Stimulated activated CD8-positive, alpha-beta memory T cell treated with anti-CD3 and anti-CD28 coated beads, Interleukin-12 subunit alpha, Interleukin-12 subunit beta, amount 100 ng/mL, for 24 hours (primary cell): ENCODE data around the gene PEX5.

Source experiments
- DNase-seq: peaks from one replicate; pipeline ENCODE4 v3.0.0-alpha.2; 2020; ENCODE audit errors: extremely low read depth

The PEX5 gene

GRCh38 chr12:7189398-7190267 lies at the start of gene PEX5:
Gene PEX5, plus strand, starts transcription at chr12:7189686. Its CDS starts 692 bp downstream, at chr12:7190378.
- DNase-seq, result peak; percentile 68

- DNase-seq, result no peak
These were observed 48.0 kb upstream of the PEX5 start for GRCh38 chr12:7141351-7142005.

DNA sequence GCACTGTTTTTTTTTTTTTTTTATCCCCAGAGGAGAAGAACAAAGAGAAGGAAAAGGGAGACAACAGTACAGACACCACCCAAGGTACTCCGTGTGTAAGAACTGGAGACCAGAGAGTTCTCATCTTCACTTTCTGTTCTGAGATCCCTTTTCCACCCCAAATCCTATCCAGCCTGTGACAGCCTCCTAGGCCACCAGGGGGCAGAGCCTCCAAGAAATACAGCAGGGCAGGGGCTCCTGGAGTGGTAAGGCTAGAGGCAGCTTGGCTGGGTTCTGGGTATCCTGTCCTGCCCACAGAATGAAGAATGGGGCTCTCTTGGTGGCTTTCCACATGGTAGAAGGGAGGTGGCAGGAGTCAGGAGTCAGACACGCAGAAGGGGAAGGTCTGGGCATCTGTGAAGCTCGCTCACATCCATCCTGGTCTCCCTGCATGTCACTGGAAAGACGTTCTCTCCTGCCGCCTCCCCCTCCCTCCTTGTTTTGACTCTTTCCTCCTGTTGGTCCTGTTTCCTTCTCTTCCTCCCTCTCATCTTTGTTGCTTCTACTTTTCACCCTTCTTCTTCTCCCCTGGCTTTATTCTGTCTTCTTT lies 47.3 kb upstream of the PEX5 start:
- DNase-seq, result peak; percentile 22

DNA sequence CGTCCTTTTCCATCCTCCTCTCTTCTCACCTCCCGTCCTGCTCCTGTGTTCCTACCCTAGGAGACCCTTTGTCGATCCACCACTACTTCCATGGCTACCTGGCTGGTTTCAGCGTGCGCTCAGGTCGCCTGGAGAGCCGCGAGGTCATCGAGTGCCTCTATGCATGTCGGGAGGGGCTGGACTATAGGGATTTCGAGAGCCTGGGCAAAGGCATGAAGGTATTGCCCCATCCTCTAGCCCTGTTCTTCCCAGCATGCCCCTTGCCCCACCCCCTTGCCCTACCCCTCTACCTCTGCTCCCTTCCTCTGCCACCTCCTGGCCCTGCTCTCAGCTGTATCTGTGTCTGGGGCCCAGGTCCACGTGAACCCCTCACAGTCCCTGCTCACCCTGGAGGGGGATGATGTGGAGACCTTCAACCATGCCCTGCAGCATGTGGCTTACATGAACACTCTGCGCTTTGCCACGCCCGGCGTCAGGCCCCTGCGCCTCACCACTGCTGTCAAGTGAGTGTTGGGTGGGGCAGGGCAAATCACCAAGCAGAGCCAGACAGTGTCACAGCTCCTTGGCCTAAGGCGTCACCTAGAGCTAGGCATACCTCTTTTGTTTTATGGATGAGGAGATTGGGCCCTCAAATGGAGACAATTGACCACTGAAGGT lies 46.5 kb upstream of the PEX5 start:
- DNase-seq, result no peak

DNA sequence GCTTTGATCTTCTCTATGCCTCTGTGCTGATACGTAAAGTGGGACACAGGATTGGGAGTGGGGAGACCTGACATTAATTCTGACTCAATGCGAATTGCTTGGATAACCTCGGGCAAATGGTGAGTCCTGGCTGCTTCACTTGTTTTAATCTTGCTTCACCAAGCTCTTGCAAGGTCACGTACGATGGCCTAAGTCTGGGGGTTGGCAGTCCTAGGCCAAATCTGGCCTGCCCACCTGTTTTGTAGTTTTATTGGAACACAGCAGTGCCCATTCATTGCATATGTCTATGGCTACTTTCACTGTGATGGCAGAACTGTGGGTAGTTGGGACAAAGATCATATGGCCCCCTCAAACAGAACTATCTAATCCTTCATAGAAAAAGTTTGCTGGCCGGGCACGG lies 45.9 kb upstream of the PEX5 start:
- no peak for DNase-seq

DNA sequence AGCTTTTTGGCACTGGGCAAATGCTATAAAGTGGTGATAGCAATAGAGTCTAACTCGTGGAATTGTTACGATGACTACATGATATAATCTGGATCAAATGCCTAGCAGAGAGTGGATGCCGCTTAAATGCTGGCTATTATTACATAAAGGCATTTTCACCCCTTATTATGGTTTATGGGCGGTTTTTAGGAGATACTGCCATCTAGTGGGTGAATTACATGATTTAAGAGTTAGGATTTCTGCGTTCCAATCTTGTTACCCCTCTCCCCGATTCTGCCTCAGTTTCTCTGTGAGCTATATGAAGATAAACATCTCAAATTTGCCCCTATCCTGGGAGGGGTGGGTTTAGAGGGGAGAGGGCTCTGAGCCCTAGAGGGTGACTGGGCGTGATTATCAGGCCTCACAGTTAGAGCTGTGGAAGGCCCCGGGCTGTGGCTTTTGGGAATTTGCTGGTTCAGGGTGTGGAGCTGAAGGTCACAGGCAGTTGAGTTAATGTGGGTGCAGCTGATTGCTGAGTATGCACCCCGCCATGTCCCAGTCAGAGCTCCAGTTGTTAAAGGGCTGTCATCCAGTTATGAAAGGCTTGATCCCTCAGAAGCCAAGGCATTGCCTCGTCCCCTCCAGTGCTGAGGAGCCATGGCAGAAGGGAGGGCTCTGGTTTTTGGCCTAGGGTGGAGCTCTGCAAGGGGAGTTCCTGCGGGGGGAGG lies 44.9 kb upstream of the PEX5 start:
- no peak for DNase-seq

DNA sequence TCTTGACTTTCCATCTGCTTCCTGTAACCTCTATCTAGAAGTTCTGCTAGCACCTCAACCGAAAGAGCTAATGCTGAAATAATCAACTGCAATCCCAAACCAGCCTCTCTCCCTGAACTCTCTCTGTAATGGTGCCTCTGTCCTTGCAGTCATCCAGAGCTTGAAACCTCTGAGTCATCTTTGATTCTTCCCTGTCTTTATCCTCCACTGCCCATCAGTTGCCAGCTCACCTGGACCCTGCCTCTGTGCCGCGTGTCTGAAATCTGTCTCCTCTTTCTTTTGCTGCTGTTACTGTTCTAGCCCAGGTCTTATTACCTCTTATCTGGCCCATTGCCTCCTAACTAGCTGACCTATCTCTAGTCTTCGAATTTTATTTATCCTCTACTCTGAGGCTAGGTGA lies 43.8 kb upstream of the PEX5 start:
- DNase-seq, result no peak

GRCh38 chr12:7146228-7146627 lies 43.3 kb upstream of the PEX5 start:
- DNase-seq, result no peak

DNA sequence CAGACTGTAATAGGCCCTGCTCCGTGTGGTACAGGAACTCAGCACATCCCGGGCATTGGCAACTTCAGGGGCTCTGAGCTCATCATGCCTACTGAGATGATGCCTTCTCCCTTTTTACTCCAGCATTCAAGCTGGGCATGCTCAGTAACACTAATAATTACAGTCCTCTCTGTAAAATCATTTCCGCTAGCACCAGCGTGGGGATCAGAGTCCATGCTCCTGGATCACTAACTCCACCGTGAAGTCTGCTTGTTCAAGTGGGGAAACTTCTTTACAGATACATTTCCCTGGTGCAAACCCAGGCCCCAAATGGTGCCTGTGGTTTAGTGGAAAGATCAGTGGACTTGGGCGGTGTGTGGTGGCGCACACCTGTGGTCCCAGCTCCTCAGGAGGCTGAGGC lies 42.6 kb upstream of the PEX5 start:
- no peak for DNase-seq

DNA sequence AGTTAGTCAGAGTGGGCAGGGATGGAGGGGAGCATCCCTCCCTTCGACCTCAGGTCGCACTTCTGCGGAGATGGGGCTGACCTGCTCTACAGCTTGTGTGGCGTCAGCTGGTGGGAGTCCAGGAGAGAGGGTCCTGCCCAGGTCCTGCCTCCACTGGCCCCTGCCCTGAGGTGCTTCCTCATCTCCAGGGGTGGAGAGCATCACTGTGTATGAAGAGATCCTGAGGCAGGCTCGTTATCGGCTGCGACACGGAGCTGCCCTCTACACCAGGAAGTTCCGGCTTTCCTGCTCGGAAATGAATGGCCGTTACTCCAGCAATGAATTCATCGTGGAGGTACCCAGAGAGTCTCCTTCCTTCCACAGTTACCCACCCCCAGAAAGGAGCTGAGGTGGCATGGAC lies 39.1 kb upstream of the PEX5 start:
- DNase-seq, result no peak

DNA sequence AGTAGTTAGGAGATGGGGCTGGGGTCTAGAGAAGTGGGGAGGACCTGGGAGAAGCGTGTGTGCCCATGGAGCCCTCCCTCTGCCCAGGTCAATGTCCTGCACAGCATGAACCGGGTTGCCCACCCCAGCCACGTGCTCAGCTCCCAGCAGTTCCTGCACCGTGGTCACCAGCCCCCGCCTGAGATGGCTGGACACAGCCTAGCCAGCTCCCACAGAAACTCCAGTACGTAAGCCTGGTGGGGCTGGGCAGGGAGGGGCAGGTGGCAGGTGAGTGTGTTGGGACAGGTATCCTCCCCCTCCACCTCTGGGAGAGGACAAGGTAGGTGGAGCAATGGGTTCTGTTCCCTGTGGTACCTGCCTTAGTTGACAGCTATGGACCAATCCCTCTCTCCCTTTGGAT lies 38.6 kb upstream of the PEX5 start:
- DNase-seq, result no peak

DNA sequence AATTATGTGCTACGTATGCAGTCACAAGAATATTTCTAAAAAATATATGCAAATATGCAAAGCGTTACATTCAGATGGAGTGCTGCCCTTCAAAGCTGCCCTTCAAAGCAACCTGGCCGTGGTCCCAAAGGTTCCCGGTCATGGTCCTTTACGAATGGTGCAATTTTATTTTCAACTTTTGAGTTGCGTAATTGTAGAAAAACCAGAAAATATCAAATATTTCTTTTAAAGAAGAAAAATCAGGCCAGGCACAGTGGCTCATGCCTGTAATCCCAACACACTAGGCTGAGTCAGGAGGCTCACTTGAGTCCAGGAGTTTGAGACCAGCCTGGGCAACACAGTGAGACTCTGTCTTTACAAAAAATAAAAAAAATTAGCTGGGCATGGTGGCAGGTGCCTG lies 38.0 kb upstream of the PEX5 start:
- DNase-seq, result no peak

DNA sequence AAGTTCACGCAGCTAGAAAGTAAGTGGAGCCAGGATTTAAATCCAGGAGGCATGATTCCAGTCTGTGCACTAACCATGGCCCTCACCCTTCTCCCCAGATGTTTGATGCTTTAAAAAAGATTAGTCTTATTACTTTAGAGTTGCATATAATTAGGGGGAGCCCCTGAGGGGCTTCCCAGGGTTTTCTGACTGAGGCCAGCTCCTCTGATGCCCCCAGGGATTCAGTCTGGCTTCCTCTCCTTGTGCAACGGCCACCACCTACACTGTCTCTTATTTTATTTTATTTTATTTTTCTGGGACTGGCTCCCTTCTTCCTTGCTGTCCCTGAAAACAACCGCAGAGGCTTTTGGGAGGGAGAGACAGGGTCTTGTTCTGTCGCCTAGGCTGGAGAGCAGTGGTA lies 36.7 kb upstream of the PEX5 start:
- DNase-seq, result no peak

DNA sequence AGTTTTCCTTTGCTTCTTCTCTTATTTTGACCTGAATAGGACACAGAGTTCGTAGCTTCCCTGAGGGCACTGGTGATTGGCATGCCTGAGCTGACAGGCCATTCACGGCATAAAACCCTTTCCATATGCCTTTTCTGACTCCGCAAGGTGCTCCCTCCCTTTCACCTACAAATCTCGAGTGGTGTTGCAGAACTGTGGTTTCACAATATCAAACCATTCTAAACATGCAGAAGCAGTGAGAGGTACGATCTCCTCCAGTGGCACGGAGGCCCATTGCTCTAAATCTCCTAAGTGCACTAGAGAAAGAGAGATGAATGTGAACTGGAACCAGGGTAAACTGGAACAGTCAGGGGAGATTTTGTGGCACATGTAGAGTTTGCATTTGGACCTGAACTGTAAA lies 35.4 kb upstream of the PEX5 start:
- DNase-seq, result no peak

DNA sequence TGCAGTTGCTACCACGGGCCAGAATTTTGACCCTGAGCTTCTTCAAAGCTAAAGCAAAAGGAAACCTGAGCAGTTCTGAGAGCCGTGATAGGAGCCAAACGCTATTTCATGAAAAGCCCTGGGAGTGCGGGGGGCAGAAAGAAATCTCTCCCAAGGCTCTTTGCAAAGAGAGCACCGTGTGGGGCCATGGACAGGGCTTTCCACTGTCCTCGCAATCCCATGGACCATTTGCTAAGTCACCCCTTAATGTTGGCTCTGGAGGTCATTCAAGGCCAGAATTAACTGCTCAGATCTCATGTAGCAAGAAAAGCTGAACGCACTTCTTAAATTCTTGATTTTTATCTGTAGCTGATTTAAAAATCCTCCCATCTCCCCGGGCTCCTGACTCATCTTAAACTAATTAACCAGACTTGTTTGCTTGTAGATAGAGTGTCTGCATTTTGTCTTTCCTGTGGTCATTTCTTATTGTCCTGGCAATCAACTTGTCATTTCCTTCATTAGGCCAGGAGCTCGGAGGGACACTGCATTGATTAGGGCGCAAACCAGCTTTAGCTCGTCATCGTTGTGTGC lies 34.5 kb upstream of the PEX5 start:
- no peak for DNase-seq

DNA sequence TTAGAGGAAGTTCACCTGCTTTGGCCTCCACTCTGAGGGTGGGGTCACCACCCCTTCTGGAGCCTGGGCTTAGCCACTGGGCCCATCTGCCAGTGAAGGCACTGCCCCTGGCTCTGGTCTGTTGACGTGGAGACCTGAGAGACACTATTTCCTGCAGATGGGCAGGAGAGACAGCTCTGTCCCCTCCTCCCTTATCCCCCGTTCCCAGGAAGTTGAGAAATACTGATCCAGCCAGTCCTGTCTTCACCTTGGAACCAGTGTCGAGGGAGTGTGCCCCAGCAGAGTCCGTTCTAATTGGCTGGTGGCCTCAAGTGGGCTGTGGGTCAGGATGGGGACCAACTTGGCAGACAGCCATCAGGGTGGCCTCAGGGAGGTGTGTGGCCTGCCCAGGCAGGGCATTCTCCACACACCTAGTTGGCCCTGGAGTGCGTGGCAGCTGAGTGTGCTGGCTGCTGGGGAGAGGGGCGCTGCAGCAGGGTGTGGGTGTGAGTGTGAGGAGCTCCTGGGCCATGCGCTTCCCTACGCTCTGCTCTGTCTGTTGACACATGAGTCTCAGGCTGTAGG lies 33.9 kb upstream of the PEX5 start:
- DNase-seq, result no peak

DNA sequence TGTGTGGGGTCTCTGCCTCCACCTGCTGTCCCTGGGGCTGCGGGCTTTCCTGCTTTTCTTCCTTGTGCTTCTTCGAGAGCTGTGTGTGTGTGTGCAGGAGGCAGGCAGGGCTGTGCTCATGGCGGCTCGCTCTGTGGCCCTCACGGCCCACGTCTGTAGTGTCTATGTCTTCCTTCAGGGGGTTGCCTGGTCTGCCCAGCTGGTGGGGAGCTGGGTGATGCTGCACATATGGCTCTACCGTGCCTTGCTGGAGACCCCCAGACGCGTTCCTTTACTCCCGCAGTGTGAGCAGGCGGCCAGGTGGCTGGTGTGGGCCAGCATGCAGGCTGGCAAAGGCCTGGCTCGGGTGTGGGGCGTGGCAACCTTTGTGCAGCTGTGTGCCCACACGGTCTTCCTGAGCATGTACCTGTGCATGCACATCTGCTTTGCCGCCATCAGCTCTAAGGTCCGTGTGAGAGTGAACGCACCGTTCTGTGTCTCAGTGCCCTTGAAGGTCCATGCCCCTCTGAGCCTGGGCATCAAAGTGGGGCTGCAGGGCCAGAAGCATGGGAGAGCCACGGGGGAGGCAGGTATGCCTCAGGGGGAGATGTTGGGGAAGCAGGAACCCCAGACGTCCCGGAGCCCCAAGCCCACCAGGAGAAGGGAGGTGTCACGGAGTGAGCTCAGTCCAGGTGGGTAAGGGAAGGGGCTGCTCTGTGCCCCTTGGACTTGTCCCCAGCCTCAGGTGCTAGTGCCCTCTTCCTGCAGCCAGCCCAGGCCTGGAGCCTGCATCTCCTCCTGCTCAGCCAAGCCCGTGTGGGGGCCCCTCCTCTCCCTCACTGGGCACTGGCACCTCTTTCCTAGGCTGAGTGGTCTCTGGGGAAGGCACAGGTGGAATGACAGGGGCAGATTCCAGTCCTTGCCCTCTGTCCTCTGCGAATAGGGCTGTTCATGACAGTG lies 33.0 kb upstream of the PEX5 start:
- no peak for DNase-seq

DNA sequence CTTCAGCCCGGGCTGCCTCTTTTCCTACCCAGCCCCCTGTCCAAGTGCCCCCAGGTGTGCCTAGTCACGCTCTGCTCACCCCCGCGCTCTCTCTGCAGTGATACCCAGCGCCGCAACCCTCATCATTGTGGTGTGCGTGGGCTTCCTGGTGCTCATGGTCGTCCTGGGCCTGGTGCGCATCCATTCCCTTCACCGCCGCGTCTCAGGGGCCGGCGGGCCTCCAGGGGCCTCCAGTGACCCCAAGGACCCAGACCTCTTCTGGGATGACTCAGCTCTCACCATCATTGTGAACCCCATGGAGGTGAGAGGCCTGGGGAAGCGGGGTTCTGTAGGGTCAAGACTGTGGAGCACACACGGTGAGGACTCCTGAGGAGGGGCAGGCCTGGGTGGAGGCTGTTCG lies 32.1 kb upstream of the PEX5 start:
- no peak for DNase-seq

- no peak for DNase-seq
These were observed 30.5 kb upstream of the PEX5 start for GRCh38 chr12:7158781-7159609.
